Measurements from ENCODE around the gene OGFR.

DNA sequence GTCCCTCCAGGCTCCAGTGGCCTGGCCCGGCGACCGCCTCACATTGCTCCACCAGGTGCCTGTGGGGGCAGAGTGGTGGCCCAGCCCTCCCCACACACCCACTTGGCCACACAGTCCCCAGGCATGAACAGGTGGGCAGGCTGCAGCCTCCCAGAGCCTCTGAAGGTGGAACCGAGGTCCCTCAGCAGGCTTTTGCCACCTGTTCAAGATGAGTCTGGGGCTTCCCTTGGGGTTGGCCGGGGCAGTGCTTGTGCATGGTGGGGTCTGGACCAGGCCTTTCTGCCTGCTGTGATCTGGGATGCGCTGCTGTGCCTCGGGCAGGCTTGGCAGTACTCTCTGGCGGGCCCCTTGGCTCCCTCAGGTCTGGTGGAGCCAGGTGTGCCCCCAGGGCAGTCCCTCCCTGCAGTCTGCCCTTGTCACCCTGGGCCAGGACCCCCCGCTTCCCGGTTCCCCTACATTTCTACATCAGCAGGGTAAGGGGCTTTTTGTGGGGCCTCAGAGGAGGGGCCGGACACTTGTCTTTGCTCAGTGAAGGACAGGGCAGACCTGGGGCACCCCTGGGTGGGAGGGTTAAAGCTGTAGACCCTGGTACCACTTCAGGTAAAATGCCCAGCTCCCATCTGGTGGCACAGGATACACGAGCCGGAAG lies 9.5 kb downstream of the OGFR start:
- TF ChIP-seq CTCF (tag by site-specific recombination; IDR thresholded peaks at IDR 0.05), result no peak
- no peak for TF ChIP-seq ZNF24 (tag by site-specific recombination; IDR thresholded peaks at IDR 0.05)
- no peak for TF ChIP-seq ZNF843 (tag by site-specific recombination; IDR thresholded peaks at IDR 0.05)
- TF ChIP-seq ZNF701 (tag by site-specific recombination; IDR thresholded peaks at IDR 0.05), result no peak
- no peak for TF ChIP-seq ZBTB7A (tag by site-specific recombination; IDR thresholded peaks at IDR 0.05; ENCODE audit: low read depth)
- no peak for TF ChIP-seq ZNF133 (tag by site-specific recombination; IDR thresholded peaks at IDR 0.05)
- TF ChIP-seq ZNF248 (tag by site-specific recombination; IDR thresholded peaks at IDR 0.05), result no peak
- TF ChIP-seq ZNF645 (tag by site-specific recombination; IDR thresholded peaks at IDR 0.05), result no peak
- no peak for TF ChIP-seq ZNF549 (tag by site-specific recombination; IDR thresholded peaks at IDR 0.05)
- TF ChIP-seq REST (tag by site-specific recombination; IDR thresholded peaks at IDR 0.05), result no peak
